Measurements from ENCODE around the gene NEK10. TPM values are rescaled to one million over a fixed set of nuclear protein-coding genes. Genes with fewer than 3 reads are reported as not detected.

Gene NEK10
- total and polyA plus RNA-seq, 12 donors, result 0.16 to 4.8 (median 0.65) TPM

DNA sequence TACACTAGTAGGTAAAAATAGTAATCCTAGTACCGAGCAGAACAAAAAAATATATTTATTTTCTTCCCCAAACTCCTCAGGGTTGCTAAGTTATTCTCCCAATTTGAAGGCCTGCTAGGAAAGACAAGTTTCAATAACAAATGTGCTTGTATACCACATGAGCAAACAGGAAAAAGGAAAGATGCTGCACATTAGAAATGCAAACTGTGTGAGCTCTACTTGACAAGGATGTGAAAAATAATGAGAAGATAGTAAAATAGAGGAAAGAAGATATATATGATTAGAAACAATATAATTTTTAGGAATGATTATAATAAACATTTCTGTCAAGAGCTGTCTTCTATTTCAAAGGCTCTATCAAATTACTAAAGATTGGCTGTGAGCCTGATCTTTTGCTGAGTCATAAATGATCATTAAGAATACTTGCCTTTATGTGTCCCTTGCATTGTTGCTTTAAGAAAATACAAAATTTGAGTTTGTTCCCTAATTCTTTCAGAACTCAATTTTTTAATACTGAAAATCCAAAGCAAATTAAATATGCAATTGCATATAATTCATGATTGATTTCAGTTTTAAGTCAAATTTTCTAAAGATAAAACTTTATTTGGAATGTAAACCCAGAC is 174.2 kb downstream of the NEK10 start:
- Histone ChIP-seq H3K27ac (no peak overlapping the region), H3K9me3 (replicated peaks in 1 of 3) (no peaks in the 10 kb centered on the region), H3K4me1 (replicated peaks in 1 of 2) (no peaks in the 10 kb centered on the region), H3K27me3 (no peaks in the 10 kb centered on the region), H3K4me3 (no peak overlapping the region), H3K36me3 (replicated peaks in 1 of 2) (no peaks in the 10 kb centered on the region)
- TF ChIP-seq, protein P1, sequence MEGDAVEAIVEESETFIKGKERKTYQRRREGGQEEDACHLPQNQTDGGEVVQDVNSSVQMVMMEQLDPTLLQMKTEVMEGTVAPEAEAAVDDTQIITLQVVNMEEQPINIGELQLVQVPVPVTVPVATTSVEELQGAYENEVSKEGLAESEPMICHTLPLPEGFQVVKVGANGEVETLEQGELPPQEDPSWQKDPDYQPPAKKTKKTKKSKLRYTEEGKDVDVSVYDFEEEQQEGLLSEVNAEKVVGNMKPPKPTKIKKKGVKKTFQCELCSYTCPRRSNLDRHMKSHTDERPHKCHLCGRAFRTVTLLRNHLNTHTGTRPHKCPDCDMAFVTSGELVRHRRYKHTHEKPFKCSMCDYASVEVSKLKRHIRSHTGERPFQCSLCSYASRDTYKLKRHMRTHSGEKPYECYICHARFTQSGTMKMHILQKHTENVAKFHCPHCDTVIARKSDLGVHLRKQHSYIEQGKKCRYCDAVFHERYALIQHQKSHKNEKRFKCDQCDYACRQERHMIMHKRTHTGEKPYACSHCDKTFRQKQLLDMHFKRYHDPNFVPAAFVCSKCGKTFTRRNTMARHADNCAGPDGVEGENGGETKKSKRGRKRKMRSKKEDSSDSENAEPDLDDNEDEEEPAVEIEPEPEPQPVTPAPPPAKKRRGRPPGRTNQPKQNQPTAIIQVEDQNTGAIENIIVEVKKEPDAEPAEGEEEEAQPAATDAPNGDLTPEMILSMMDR (IDR thresholded peaks at IDR 0.05), result no peak
- no peak for TF ChIP-seq POLR2A (IDR thresholded peaks at IDR 0.05)
- intact Hi-C loops (cut with DNase I), result no loop called here
- DNase-seq, result no peak
- 0 to 36% (median 1%) methylated on average over 1 of the region's 1 CpG for WGBS, 4 donors

DNA sequence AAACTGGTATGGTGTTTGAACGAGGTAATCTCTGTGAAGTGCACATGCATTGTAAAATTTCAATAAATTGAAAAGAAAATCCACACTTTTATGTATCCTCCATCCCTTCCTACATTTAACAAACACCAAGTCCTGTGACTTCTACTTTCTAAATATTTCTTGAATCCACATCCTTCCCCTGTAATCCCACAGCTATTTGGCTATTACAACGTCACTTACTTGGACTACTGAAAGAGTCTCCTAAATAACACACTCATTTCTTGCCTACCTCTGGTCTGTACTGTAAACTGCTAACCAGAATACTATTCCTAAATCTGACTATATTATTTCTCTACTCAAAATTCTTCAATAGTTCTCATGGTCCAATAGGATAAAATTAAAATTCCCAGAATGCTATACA is 176.1 kb downstream of the NEK10 start:
- no peaks in the 10 kb centered on the region for H3K4me1 ChIP-seq (replicated peaks in 1 of 2)
- WGBS, 4 donors, result 71 to 83% (median 79%) methylated on average over 2 of the region's 2 CpGs
- H3K27ac ChIP-seq, result no peak overlapping the region
- intact Hi-C loops (cut with DNase I), result no loop called here
- H3K36me3 ChIP-seq (replicated peaks in 1 of 2), result no peaks in the 10 kb centered on the region
- DNase-seq, result no peak
- H3K9me3 ChIP-seq (replicated peaks in 1 of 3), result no peaks in the 10 kb centered on the region
- H3K27me3 ChIP-seq, result no peaks in the 10 kb centered on the region
- no peak overlapping the region for H3K4me3 ChIP-seq
- TF ChIP-seq POLR2A (IDR thresholded peaks at IDR 0.05), result no peak
- TF ChIP-seq, protein P1 (IDR thresholded peaks at IDR 0.05), result no peak

DNA sequence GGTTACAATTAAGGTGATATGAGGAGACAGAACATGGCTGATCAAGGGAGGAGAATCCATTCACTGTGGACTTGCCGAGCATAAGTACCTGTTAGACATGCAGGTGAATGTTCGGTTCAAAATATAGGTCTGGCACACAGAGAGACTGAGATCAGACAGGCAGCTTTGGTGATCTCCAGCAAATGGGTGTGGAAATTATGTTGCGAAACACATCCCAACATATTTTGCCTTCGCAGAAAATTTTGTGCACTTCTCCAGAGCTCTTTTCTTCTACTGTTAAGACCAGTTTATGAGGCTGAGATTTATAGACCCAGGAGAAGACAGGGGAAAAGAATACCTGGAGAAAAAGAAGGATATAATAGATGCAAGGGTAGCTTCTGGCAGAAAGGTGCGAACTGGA is 183.2 kb downstream of the NEK10 start:
- H3K9me3 ChIP-seq (replicated peaks in 1 of 3), result no peaks in the 10 kb centered on the region
- no peaks in the 10 kb centered on the region for H3K4me1 ChIP-seq (replicated peaks in 1 of 2)
- TF ChIP-seq, protein P1 (IDR thresholded peaks at IDR 0.05), result no peak
- no peak for TF ChIP-seq POLR2A (IDR thresholded peaks at IDR 0.05)
- intact Hi-C loops (cut with DNase I), result no loop called here
- no peak overlapping the region for H3K4me3 ChIP-seq
- DNase-seq, result no peak
- WGBS, 4 donors, result 80 to 84% (median 83%) methylated on average over 5 of the region's 5 CpGs
- H3K27ac ChIP-seq, result no peak overlapping the region
- no peaks in the 10 kb centered on the region for H3K27me3 ChIP-seq
- H3K36me3 ChIP-seq (replicated peaks in 1 of 2), result no peaks in the 10 kb centered on the region

DNA sequence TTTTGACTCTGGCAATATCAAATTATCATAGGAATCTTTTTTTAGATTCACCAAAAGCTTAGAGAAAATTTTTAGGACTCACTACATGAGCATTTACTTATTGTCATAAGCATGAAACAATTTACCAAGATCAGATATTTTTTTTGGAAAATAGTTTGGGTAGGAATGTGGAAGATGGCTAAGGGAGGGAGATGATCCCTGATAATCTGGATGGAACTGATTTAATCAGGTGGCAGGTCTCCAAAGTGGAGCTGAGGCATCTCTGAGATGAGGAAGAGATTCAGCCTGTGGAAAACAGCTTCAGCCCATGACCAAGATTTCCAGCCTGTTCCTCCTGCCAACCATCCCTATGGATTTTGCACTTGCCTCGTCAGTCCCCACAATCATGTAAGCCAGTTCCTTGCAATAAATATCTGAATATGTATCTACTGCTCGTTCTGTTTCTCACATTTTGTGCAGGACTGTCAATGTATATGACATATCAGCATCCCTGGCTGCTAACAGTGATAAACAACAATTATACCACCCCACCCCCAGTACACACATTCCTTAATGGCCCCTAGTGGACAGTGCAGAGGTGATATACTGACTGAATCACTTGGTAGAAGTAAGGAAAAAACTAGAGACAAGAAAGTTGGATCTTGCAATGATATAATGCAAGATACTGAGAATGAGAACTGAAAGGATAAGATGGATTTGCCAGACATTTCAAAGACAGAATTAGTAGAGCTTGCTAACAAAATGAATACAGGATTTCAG is 183.8 kb downstream of the NEK10 start:
- Histone ChIP-seq H3K27ac (no peak overlapping the region), H3K4me1 (replicated peaks in 1 of 2) (no peaks in the 10 kb centered on the region), H3K36me3 (replicated peaks in 1 of 2) (no peaks in the 10 kb centered on the region), H3K27me3 (no peaks in the 10 kb centered on the region), H3K4me3 (no peak overlapping the region), H3K9me3 (replicated peaks in 1 of 3) (no peaks in the 10 kb centered on the region)
- intact Hi-C loops (cut with DNase I), result no loop called here
- no peak for TF ChIP-seq POLR2A (IDR thresholded peaks at IDR 0.05)
- TF ChIP-seq, protein P1 (IDR thresholded peaks at IDR 0.05), result no peak
- WGBS, 4 donors, result 67 to 91% (median 77%) methylated on average over 2 of the region's 2 CpGs
- no peak for DNase-seq

All from adrenal gland (tissue), 12 donors.